Neural progenitor cell (in vitro differentiated cells): Measurements from ENCODE around the gene SPATA19. TPM values are rescaled to one million over a fixed set of nuclear protein-coding genes. Genes with fewer than 3 reads are reported as not detected.
A peak's percentile ranks its signal among the peaks of the same experiment; 100 is the strongest.

ENCODE experiments used
- DNase-seq: peaks from one replicate; pipeline ENCODE4 v3.0.0-alpha.2; 2016; ENCODE audit warnings: low spot score
- H2AFZ ChIP-seq: fragments of 200-600 bp; sonication (generic); replicated peaks from 2 replicates; pipeline ENCODE4 v1.6.1; 2016; ENCODE audit warnings: antibody characterized with exemption
- H3F3A ChIP-seq: fragments of 200-600 bp; sonication (generic); 2 replicates; pipeline ENCODE4 v1.6.1; 2016; ENCODE audit warnings: antibody characterized with exemption, low read depth
- H3K27ac ChIP-seq: fragments of 200-600 bp; sonication (generic); 2 replicates; pipeline ENCODE4 v1.5.1; 2016; ENCODE audit warnings: mild to moderate bottlenecking
- H3K27me3 ChIP-seq: fragments of 200-600 bp; sonication (generic); 2 replicates; pipeline ENCODE4 v1.6.1; 2016; ENCODE audit warnings: mild to moderate bottlenecking, moderate library complexity
- H3K36me3 ChIP-seq: fragments of 200-600 bp; sonication (generic); 2 replicates; pipeline ENCODE4 v1.5.1; 2016
- H3K4me1 ChIP-seq: fragments of 200-600 bp; sonication (generic); 2 replicates; pipeline ENCODE4 v1.6.1; 2016; ENCODE audit warnings: mixed run types
- H3K4me2 ChIP-seq: fragments of 200-600 bp; sonication (generic); 2 replicates; pipeline ENCODE4 v1.6.1; 2016
- H3K4me3 ChIP-seq: fragments of 200-600 bp; sonication (generic); 2 replicates; pipeline ENCODE4 v1.5.1; 2016
- H3K79me2 ChIP-seq: fragments of 200-600 bp; sonication (generic); 2 replicates; pipeline ENCODE4 v1.6.1; 2016; ENCODE audit warnings: low read depth
- H3K9ac ChIP-seq: fragments of 200-600 bp; sonication (generic); 2 replicates; pipeline ENCODE4 v1.6.1; 2016
- H3K9me3 ChIP-seq: fragments of 200-600 bp; sonication (generic); 2 replicates; pipeline ENCODE4 v1.5.1; 2016; ENCODE audit warnings: low read depth
- H4K20me1 ChIP-seq: fragments of 200-600 bp; sonication (generic); 2 replicates; pipeline ENCODE4 v1.6.1; 2016; ENCODE audit warnings: low read depth
- H3K27ac Mint-ChIP-seq: 3 replicates; pipeline ENCODE4 v1.8.0; 2021; ENCODE audit warnings: mixed read lengths
- H3K27me3 Mint-ChIP-seq: 2 replicates; pipeline ENCODE4 v1.8.0; 2022; ENCODE audit warnings: low read depth, mild to moderate bottlenecking, inconsistent platforms, moderate library complexity, mixed read lengths; ENCODE audit not compliant: insufficient read depth
- H3K36me3 Mint-ChIP-seq: 3 replicates; pipeline ENCODE4 v1.8.0; 2021; ENCODE audit warnings: mixed read lengths
- H3K4me1 Mint-ChIP-seq: 3 replicates; pipeline ENCODE4 v1.8.0; 2021; ENCODE audit warnings: mixed read lengths
- H3K4me3 Mint-ChIP-seq: 3 replicates; pipeline ENCODE4 v1.8.0; 2021; ENCODE audit warnings: mild to moderate bottlenecking, moderate library complexity, mixed read lengths
- H3K9me3 Mint-ChIP-seq: 3 replicates; pipeline ENCODE4 v1.8.0; 2020; ENCODE audit warnings: mixed read lengths
- CTCF ChIP-seq: fragments of 200-600 bp; sonication (generic); IDR thresholded peaks from 2 replicates; pipeline ENCODE4 v1.5.1; 2017; ENCODE audit warnings: antibody characterized with exemption, mild to moderate bottlenecking
- EZH2 ChIP-seq: fragments of 200-600 bp; sonication (generic); IDR thresholded peaks from 2 replicates; pipeline ENCODE4 v1.6.1; 2017; ENCODE audit warnings: antibody characterized with exemption, mild to moderate bottlenecking, moderate library complexity
- EZH2phosphoT487 ChIP-seq: fragments of 200-600 bp; sonication (generic); IDR thresholded peaks from 2 replicates; pipeline ENCODE4 v1.6.1; 2017; ENCODE audit warnings: antibody characterized with exemption
- total RNA-seq: library from RNA; depleted of rRNA; stranded (reverse); fragments of >200 nt; gene quantifications from 2 replicates; pipeline ENCODE4 v1.2.3, GENCODE V29; 2015; ENCODE audit warnings: low replicate concordance

SPATA19 gene
- total RNA-seq, 1 donor from 2014 or later = not detected

GRCh38 chr11:133830931-133831907 lies 14.1 kb downstream of the SPATA19 start:
- Mint-ChIP-seq H3K4me1 (peaks cover 13% of the 10 kb centered on the region), H3K9me3 (peaks cover 5% of the 10 kb centered on the region), H3K4me3 (no peak overlapping the region), H3K27ac (peak overlapping the region; percentile 31), H3K36me3 (no peaks in the 10 kb centered on the region), H3K27me3 (peaks cover 16% of the 10 kb centered on the region)
- no peaks in the 10 kb centered on the region for H3K9me3 ChIP-seq
- H3K4me1 ChIP-seq = no peaks in the 10 kb centered on the region
- H3K4me2 ChIP-seq = no peak overlapping the region
- no peak overlapping the region for H3K4me3 ChIP-seq
- H3K9ac ChIP-seq = no peak overlapping the region
- H3K27ac ChIP-seq = no peak overlapping the region
- H3F3A ChIP-seq = no peaks in the 10 kb centered on the region
- no peaks in the 10 kb centered on the region for H3K27me3 ChIP-seq
- H4K20me1 ChIP-seq = no peaks in the 10 kb centered on the region
- H3K79me2 ChIP-seq = no peaks in the 10 kb centered on the region
- H3K36me3 ChIP-seq = no peaks in the 10 kb centered on the region
- DNase-seq = peak; percentile 47
- no peak overlapping the region for H2AFZ ChIP-seq
- no peak for TF ChIP-seq EZH2phosphoT487
- TF ChIP-seq EZH2 = no peak
- peak; percentile 75 for TF ChIP-seq CTCF

GRCh38 chr11:133829566-133829965 lies 15.7 kb downstream of the SPATA19 start:
- no peak overlapping the region for H3K4me3 Mint-ChIP-seq
- H3K9ac ChIP-seq = no peak overlapping the region
- no peaks in the 10 kb centered on the region for H3K79me2 ChIP-seq
- H4K20me1 ChIP-seq = no peaks in the 10 kb centered on the region
- peaks cover 5% of the 10 kb centered on the region for H3K9me3 Mint-ChIP-seq
- H3K36me3 ChIP-seq = no peaks in the 10 kb centered on the region
- no peaks in the 10 kb centered on the region for H3K4me1 ChIP-seq
- H3K27ac Mint-ChIP-seq = no peak overlapping the region
- DNase-seq = no peak
- H3K27me3 ChIP-seq = no peaks in the 10 kb centered on the region
- peaks cover 13% of the 10 kb centered on the region for H3K27me3 Mint-ChIP-seq
- no peak overlapping the region for H2AFZ ChIP-seq
- H3F3A ChIP-seq = no peaks in the 10 kb centered on the region
- H3K4me2 ChIP-seq = no peak overlapping the region
- no peaks in the 10 kb centered on the region for H3K36me3 Mint-ChIP-seq
- H3K27ac ChIP-seq = no peak overlapping the region
- no peak overlapping the region for H3K4me3 ChIP-seq
- TF ChIP-seq CTCF (no peak), EZH2 (no peak)
- no peaks in the 10 kb centered on the region for H3K9me3 ChIP-seq
- peaks cover 9% of the 10 kb centered on the region for H3K4me1 Mint-ChIP-seq

- Histone ChIP-seq H2AFZ (no peak overlapping the region), H3K27me3 (no peaks in the 10 kb centered on the region), H3K9me3 (no peaks in the 10 kb centered on the region), H3K27ac (no peak overlapping the region), H3K9ac (no peak overlapping the region), H3K4me1 (no peaks in the 10 kb centered on the region), H4K20me1 (no peaks in the 10 kb centered on the region), H3K4me3 (no peak overlapping the region), H3K36me3 (no peaks in the 10 kb centered on the region), H3K79me2 (no peaks in the 10 kb centered on the region), H3K4me2 (no peak overlapping the region), H3F3A (no peaks in the 10 kb centered on the region)
- TF ChIP-seq EZH2 = no peak
- no peak for TF ChIP-seq EZH2phosphoT487
- TF ChIP-seq CTCF = no peak
- no peak for DNase-seq
- Mint-ChIP-seq H3K27me3 (peaks cover 15% of the 10 kb centered on the region), H3K4me3 (no peak overlapping the region), H3K9me3 (peaks cover 5% of the 10 kb centered on the region), H3K4me1 (peaks cover 2% of the 10 kb centered on the region), H3K27ac (no peak overlapping the region), H3K36me3 (no peaks in the 10 kb centered on the region)
Observed at GRCh38 chr11:133828871-133829270, 16.4 kb downstream of the SPATA19 start.
